Right lobe of liver (tissue), 6 donors: ENCODE data around the gene COL19A1. TPM values are rescaled to one million over a fixed set of nuclear protein-coding genes. Genes with fewer than 3 reads are reported as not detected.
A peak's percentile ranks its signal among the peaks of the same experiment; 100 is the strongest.

Experiments
- ATAC-seq, 4 donors: fragments of 200-7000 bp; cut with Tn5 transposase; one replicate each; pipeline ENCODE4 v1.9.1; 2020; ENCODE audit warnings: mild to moderate bottlenecking in 4 of 4, moderate library complexity in 4 of 4
- DNase-seq, 3 donors: peaks; one replicate each; pipeline ENCODE4 v3.0.0-alpha.2; 2020
- H3K27ac ChIP-seq, 3 donors: fragments of 200-600 bp; one replicate each; pipeline ENCODE4 v1.8.0; 2022
- H3K27me3 ChIP-seq, 2 donors: fragments of 200-600 bp; one replicate each; pipeline ENCODE4 v1.8.0; 2022
- H3K36me3 ChIP-seq, 4 donors: fragments of 200-600 bp; sonication (generic) in 1 of 4; one replicate each; pipeline versions ENCODE4 v1.5.1 to v1.8.0; 2017 to 2022; ENCODE audit warnings: control low read depth in 1 of 4
- H3K4me1 ChIP-seq, 4 donors: fragments of 200-600 bp; sonication (generic) in 1 of 4; one replicate each; pipeline versions ENCODE4 v1.5.1 to v1.8.0; 2017 to 2022; ENCODE audit warnings: control low read depth in 1 of 4
- H3K4me3 ChIP-seq, 3 donors: fragments of 200-600 bp; one replicate each; pipeline ENCODE4 v1.8.0; 2022
- H3K9me3 ChIP-seq, 4 donors: fragments of 200-600 bp; sonication (generic) in 1 of 4; one replicate each; pipeline versions ENCODE4 v1.5.1 to v1.8.0; 2017 to 2022; ENCODE audit warnings: control low read depth in 1 of 4
- CTCF ChIP-seq, 4 donors: fragments of 200-600 bp in 3 of 4; fragments of 450-650 bp in 1 of 4; IDR thresholded peaks; one replicate each; pipeline versions ENCODE4 v1.5.1 to v1.8.0; 2016 to 2022; ENCODE audit warnings: antibody characterized with exemption in 4 of 4, mild to moderate bottlenecking in 2 of 4
- POLR2A ChIP-seq: fragments of 450-650 bp; IDR thresholded peaks from one replicate; pipeline ENCODE4 v1.6.1; 2017; ENCODE audit warnings: antibody characterized with exemption, mild to moderate bottlenecking
- WGBS: methylation state at CpG from one replicate; pipeline ENCODE4 v1.1.6; 2018; ENCODE audit warnings: low coverage, low lambda C conversion rate; ENCODE audit not compliant: insufficient coverage; ENCODE audit errors: missing lambda C conversion rate; 5-methylcytosine and 5-hydroxymethylcytosine counted together
- intact Hi-C, 2 donors: fragments of 100-400 bp; cut with DNase I; formaldehyde crosslinking; loops; one replicate each; pipeline versions ENCODE4 v1.11.2 to v1.14.1; 2022
- total RNA-seq, 6 experiments: library from RNA; depleted of rRNA in 2 of 6; stranded (reverse); fragments of >200 nt in 2 of 6; fragmentation: NEBNext Ultra II Directional in 3 of 6; extraction: Animal tissue kit (Norgen Biotek cat#: 25700) in 3 of 6; gene quantifications; one replicate each; pipeline versions ENCODE4 v1.1.0 to v1.2.4, GENCODE V29; 2016 to 2023
- donor health status: DM: no; HTN: yes; CAD: no.
- donor health status: DM: no; HTN: no; CAD: no.
- donor health status: DM: no; HTN: no; CAD: no.
- donor health status: DM: no; HTN: yes; CAD: no.
- donor health status: DM: no; HTN: yes; CAD: no.

The COL19A1 gene
- total RNA-seq, 6 experiments from 2014 or later: 0.18 to 0.39 (median 0.27) TPM; not detected in 2

- Histone ChIP-seq H3K9me3 (no peaks in the 10 kb centered on the region), H3K4me1 (peaks cover 0 to 17% (median 0%) of the 10 kb centered on the region in 4 donors), H3K27me3 (no peaks in the 10 kb centered on the region), H3K4me3 (no peak overlapping the region), H3K27ac (no peak overlapping the region), H3K36me3 (no peaks in the 10 kb centered on the region)
- no peak for DNase-seq
- intact Hi-C loops: no loop called here
- TF ChIP-seq POLR2A (no peak), CTCF (IDR thresholded peaks at IDR 0.05) (no peak)
- WGBS: 78% methylated on average over 1 of the region's 1 CpG
- no peak for ATAC-seq
Measured at GRCh38 chr6:69843189-69843588, 23.2 kb upstream of the COL19A1 start.

- peaks cover 0 to 17% (median 0%) of the 10 kb centered on the region in 4 donors for H3K4me1 ChIP-seq
- DNase-seq (peak in 1 of 3 donors; percentile 40), ATAC-seq (peak; percentile 75 to 88 (median 80))
- no peaks in the 10 kb centered on the region for H3K9me3 ChIP-seq
- no peaks in the 10 kb centered on the region for H3K27me3 ChIP-seq
- no peak for TF ChIP-seq POLR2A
- no peak for TF ChIP-seq CTCF (IDR thresholded peaks at IDR 0.05)
- no peak overlapping the region for H3K4me3 ChIP-seq
- H3K36me3 ChIP-seq: no peaks in the 10 kb centered on the region
- WGBS: 39% methylated on average over 2 of the region's 2 CpGs
- H3K27ac ChIP-seq: peak overlapping the region; percentile 17 to 39 (median 22)
- intact Hi-C loops: no loop called here
Measured at GRCh38 chr6:69846312-69846711, 20.0 kb upstream of the COL19A1 start.

- no peak overlapping the region for H3K4me3 ChIP-seq
- DNase-seq: no peak
- intact Hi-C loops: no loop called here
- no peaks in the 10 kb centered on the region for H3K36me3 ChIP-seq
- peak; percentile 69 to 87 (median 82) for ATAC-seq
- no peaks in the 10 kb centered on the region for H3K9me3 ChIP-seq
- H3K27me3 ChIP-seq: no peaks in the 10 kb centered on the region
- 48% methylated on average over 2 of the region's 2 CpGs for WGBS
- peak overlapping the region; percentile 22 to 72 (median 39) for H3K27ac ChIP-seq
- peaks cover 0 to 17% (median 0%) of the 10 kb centered on the region in 4 donors for H3K4me1 ChIP-seq
- no peak for TF ChIP-seq CTCF (IDR thresholded peaks at IDR 0.05)
- TF ChIP-seq POLR2A: no peak
Measured at GRCh38 chr6:69846770-69847491, 19.4 kb upstream of the COL19A1 start.

- Histone ChIP-seq H3K27ac (peak overlapping the region; percentile 22 to 72 (median 39)), H3K4me3 (no peak overlapping the region), H3K27me3 (no peaks in the 10 kb centered on the region), H3K36me3 (no peaks in the 10 kb centered on the region), H3K9me3 (no peaks in the 10 kb centered on the region), H3K4me1 (peaks cover 0 to 17% (median 0%) of the 10 kb centered on the region in 4 donors)
- ATAC-seq: peak; percentile 44 to 52 (median 48)
- DNase-seq: no peak
- intact Hi-C loops: no loop called here
- WGBS: 22% methylated on average over 1 of the region's 1 CpG
- TF ChIP-seq POLR2A: no peak
- TF ChIP-seq CTCF (IDR thresholded peaks at IDR 0.05): no peak
Measured at GRCh38 chr6:69847492-69847788, 18.9 kb upstream of the COL19A1 start.
